GM23338 (cell line): Measurements from ENCODE around the gene FHIT.
"Not testable (repeated sequence)": the region's sequence is repeated elsewhere in the genome, so short reads cannot be mapped to it uniquely, and the experiment has no call there.

Experiments
- EZH2 ChIP-seq: fragments of 200-600 bp; sonication (generic); IDR thresholded peaks from one replicate; pipeline ENCODE4 v1.8.0; 2017; ENCODE audit warnings: antibody characterized with exemption, mild to moderate bottlenecking, low read depth; ENCODE audit not compliant: unreplicated experiment
- EZH2phosphoT487 ChIP-seq: fragments of 200-600 bp; sonication (generic); IDR thresholded peaks from one replicate; pipeline ENCODE4 v1.8.1; 2018; ENCODE audit warnings: antibody characterized with exemption; ENCODE audit not compliant: unreplicated experiment
- JUNB ChIP-seq: IDR thresholded peaks from one replicate; pipeline ENCODE4 v1.6.1; 2016; ENCODE audit warnings: antibody characterized with exemption; ENCODE audit not compliant: unreplicated experiment
- NANOG ChIP-seq: IDR thresholded peaks from 2 replicates; pipeline ENCODE4 v1.6.1; 2016; ENCODE audit warnings: antibody characterized with exemption, borderline replicate concordance
- POLR2AphosphoS5 ChIP-seq: IDR thresholded peaks from 2 replicates; pipeline ENCODE4 v1.6.1; 2016; ENCODE audit warnings: antibody characterized with exemption, low read depth
- ZNF331 ChIP-seq: fragments of 250-450 bp; sonication (Bioruptor Pico); IDR thresholded peaks from 2 replicates; pipeline ENCODE4 v1.5.0; 2020; ENCODE audit warnings: low read depth, mild to moderate bottlenecking, moderate library complexity
- TF ChIP-seq, protein P1 (sequence below): IDR thresholded peaks from one replicate; pipeline ENCODE4 v1.6.1; 2018; ENCODE audit warnings: antibody characterized with exemption; ENCODE audit not compliant: unreplicated experiment
- TF ChIP-seq, protein P2 (sequence below), 2 experiments: fragments of 200-600 bp in 1 of 2; sonication (generic) in 1 of 2; conservative IDR thresholded peaks; 2 replicates each; pipeline versions ENCODE4 v1.5.1 to v1.6.1; 2016 to 2017; ENCODE audit warnings: antibody characterized with exemption in 2 of 2, low read depth in 2 of 2, mild to moderate bottlenecking in 2 of 2, moderate library complexity in 1 of 2

DNA sequence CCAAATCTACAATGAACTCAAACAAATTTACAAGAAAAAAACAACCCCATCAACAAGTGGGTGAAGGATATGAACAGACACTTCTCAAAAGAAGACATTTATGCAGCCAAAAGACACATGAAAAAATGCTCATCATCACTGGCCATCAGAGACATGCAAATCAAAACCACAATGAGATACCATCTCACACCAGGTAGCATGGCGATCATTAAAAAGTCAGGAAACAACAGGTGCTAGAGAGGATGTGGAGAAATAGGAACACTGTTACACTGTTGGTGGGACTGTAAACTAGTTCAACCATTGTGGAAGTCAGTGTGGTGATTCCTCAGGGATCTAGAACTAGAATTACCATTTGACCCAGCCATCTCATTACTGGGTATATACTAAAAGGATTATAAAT, 61.0 kb downstream of the FHIT start:
- TF ChIP-seq, protein P1, sequence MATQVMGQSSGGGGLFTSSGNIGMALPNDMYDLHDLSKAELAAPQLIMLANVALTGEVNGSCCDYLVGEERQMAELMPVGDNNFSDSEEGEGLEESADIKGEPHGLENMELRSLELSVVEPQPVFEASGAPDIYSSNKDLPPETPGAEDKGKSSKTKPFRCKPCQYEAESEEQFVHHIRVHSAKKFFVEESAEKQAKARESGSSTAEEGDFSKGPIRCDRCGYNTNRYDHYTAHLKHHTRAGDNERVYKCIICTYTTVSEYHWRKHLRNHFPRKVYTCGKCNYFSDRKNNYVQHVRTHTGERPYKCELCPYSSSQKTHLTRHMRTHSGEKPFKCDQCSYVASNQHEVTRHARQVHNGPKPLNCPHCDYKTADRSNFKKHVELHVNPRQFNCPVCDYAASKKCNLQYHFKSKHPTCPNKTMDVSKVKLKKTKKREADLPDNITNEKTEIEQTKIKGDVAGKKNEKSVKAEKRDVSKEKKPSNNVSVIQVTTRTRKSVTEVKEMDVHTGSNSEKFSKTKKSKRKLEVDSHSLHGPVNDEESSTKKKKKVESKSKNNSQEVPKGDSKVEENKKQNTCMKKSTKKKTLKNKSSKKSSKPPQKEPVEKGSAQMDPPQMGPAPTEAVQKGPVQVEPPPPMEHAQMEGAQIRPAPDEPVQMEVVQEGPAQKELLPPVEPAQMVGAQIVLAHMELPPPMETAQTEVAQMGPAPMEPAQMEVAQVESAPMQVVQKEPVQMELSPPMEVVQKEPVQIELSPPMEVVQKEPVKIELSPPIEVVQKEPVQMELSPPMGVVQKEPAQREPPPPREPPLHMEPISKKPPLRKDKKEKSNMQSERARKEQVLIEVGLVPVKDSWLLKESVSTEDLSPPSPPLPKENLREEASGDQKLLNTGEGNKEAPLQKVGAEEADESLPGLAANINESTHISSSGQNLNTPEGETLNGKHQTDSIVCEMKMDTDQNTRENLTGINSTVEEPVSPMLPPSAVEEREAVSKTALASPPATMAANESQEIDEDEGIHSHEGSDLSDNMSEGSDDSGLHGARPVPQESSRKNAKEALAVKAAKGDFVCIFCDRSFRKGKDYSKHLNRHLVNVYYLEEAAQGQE, result not testable (repeated sequence)
- TF ChIP-seq, protein P2, sequence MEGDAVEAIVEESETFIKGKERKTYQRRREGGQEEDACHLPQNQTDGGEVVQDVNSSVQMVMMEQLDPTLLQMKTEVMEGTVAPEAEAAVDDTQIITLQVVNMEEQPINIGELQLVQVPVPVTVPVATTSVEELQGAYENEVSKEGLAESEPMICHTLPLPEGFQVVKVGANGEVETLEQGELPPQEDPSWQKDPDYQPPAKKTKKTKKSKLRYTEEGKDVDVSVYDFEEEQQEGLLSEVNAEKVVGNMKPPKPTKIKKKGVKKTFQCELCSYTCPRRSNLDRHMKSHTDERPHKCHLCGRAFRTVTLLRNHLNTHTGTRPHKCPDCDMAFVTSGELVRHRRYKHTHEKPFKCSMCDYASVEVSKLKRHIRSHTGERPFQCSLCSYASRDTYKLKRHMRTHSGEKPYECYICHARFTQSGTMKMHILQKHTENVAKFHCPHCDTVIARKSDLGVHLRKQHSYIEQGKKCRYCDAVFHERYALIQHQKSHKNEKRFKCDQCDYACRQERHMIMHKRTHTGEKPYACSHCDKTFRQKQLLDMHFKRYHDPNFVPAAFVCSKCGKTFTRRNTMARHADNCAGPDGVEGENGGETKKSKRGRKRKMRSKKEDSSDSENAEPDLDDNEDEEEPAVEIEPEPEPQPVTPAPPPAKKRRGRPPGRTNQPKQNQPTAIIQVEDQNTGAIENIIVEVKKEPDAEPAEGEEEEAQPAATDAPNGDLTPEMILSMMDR (conservative IDR thresholded peaks at IDR 0.05; ENCODE audit: low read depth in 2 of 2), result not testable (repeated sequence)
- not testable (repeated sequence) for TF ChIP-seq EZH2; POLR2AphosphoS5; EZH2phosphoT487; NANOG; ZNF331 (CRISPR knock-in tag); JUNB
